HG02798 (cell line): ENCODE measurements around the gene ELF2.
A peak's percentile ranks its signal among the peaks of the same experiment; 100 is the strongest.
"Not testable (repeated sequence)": the region's sequence is repeated elsewhere in the genome, so short reads cannot be mapped to it uniquely, and the experiment has no call there.

Source experiments
- ATAC-seq: cut with Tn5 transposase; IDR thresholded peaks from one replicate; pipeline ENCODE4 v1.9.1; 2021; ENCODE audit warnings: mild to moderate bottlenecking; ENCODE audit not compliant: unreplicated experiment, poor library complexity

Gene ELF2

GRCh38 chr4:139145552-139145932, 31.5 kb downstream of the ELF2 start:
- ATAC-seq: no peak

- ATAC-seq: no peak
Measured at GRCh38 chr4:139144911-139145551, 32.0 kb downstream of the ELF2 start.

GRCh38 chr4:139144161-139144859, 32.7 kb downstream of the ELF2 start:
- no peak for ATAC-seq

- ATAC-seq: no peak
Measured at GRCh38 chr4:139142980-139143379, 34.0 kb downstream of the ELF2 start.

- ATAC-seq: no peak
Measured at GRCh38 chr4:139142087-139142486, 34.9 kb downstream of the ELF2 start.

- no peak for ATAC-seq
Measured at GRCh38 chr4:139137763-139138162, 39.3 kb downstream of the ELF2 start.

- no peak for ATAC-seq
Measured at GRCh38 chr4:139134403-139134802, 42.6 kb downstream of the ELF2 start.

- ATAC-seq: no peak
Measured at GRCh38 chr4:139131209-139131870, 45.7 kb downstream of the ELF2 start.

GRCh38 chr4:139129206-139129605, 47.8 kb downstream of the ELF2 start:
- no peak for ATAC-seq

GRCh38 chr4:139126898-139127297, 50.1 kb downstream of the ELF2 start:
- no peak for ATAC-seq

GRCh38 chr4:139123910-139124309, 53.1 kb downstream of the ELF2 start:
- ATAC-seq: no peak

GRCh38 chr4:139118365-139118764, 58.7 kb downstream of the ELF2 start:
- ATAC-seq: no peak

- ATAC-seq: no peak
Measured at GRCh38 chr4:139115226-139115625, 61.8 kb downstream of the ELF2 start.

- not testable (repeated sequence) for ATAC-seq
Measured at GRCh38 chr4:139114795-139115194, 62.2 kb downstream of the ELF2 start.

- no peak for ATAC-seq
Measured at GRCh38 chr4:139112650-139113049, 64.4 kb downstream of the ELF2 start.

GRCh38 chr4:139108567-139109128, 68.4 kb downstream of the ELF2 start:
- no peak for ATAC-seq

- ATAC-seq: peak; percentile 87
Measured at GRCh38 chr4:139099366-139099982, 77.5 kb downstream of the ELF2 start.

GRCh38 chr4:139092271-139092670, 84.7 kb downstream of the ELF2 start:
- ATAC-seq: no peak

GRCh38 chr4:139085141-139085540, 91.9 kb downstream of the ELF2 start:
- no peak for ATAC-seq

- no peak for ATAC-seq
Measured at GRCh38 chr4:139084804-139085093, 92.3 kb downstream of the ELF2 start.
